WTC11 (cell line): ENCODE data around the gene KIAA1958. TPM values are rescaled to one million over a fixed set of nuclear protein-coding genes. Genes with fewer than 3 reads are reported as not detected.

ENCODE experiments used
- ATAC-seq: fragments of 200-7000 bp; cut with Tn5 transposase; 2 replicates; pipeline ENCODE4 v1.10.0; 2021; ENCODE audit warnings: mild to moderate bottlenecking, moderate library complexity
- CTCF ChIA-PET: fragments of 300-600 bp; sonication (Branson Sonifier 250); formaldehyde crosslinking; loops from one replicate; lab custom pipeline; 2021; ENCODE audit warnings: antibody characterized with exemption; lab: Charles Lee
- POLR2A ChIA-PET: fragments of 350-600 bp; sonication (Branson Sonifier 250); formaldehyde crosslinking; loops from one replicate; lab custom pipeline; 2021; ENCODE audit warnings: antibody characterized with exemption; lab: Charles Lee
- DNase-seq: peaks from one replicate; pipeline ENCODE4 v3.0.0; 2021; ENCODE audit warnings: low spot score
- H3K27ac Mint-ChIP-seq: 2 replicates; pipeline ENCODE4 v1.8.0; 2021; ENCODE audit warnings: mixed read lengths
- H3K27me3 Mint-ChIP-seq: 2 replicates; pipeline ENCODE4 v1.8.0; 2021; ENCODE audit warnings: low read depth, mild to moderate bottlenecking, moderate library complexity, mixed read lengths
- H3K36me3 Mint-ChIP-seq: 2 replicates; pipeline ENCODE4 v1.8.0; 2021; ENCODE audit warnings: mixed read lengths
- H3K4me1 Mint-ChIP-seq: 2 replicates; pipeline ENCODE4 v1.8.0; 2022; ENCODE audit warnings: mixed read lengths
- H3K4me3 Mint-ChIP-seq: 2 replicates; pipeline ENCODE4 v1.8.0; 2021; ENCODE audit warnings: mild to moderate bottlenecking, moderate library complexity, mixed read lengths
- H3K9me3 Mint-ChIP-seq: 2 replicates; pipeline ENCODE4 v1.8.0; 2021; ENCODE audit warnings: mixed read lengths
- CBFB ChIP-seq: sonication (generic); formaldehyde crosslinking; IDR thresholded peaks from 2 replicates; pipeline ENCODE4 v1.8.1; 2022; ENCODE audit warnings: mild to moderate bottlenecking, low read depth, missing genetic modification reagents
- CDX4 ChIP-seq: fragments of 250-450 bp; sonication (Bioruptor Pico); IDR thresholded peaks from 2 replicates; pipeline ENCODE4 v1.9.0; 2021; ENCODE audit warnings: moderate library complexity, mild to moderate bottlenecking, inconsistent platforms, borderline replicate concordance
- CREM ChIP-seq: sonication (generic); formaldehyde crosslinking; IDR thresholded peaks from 2 replicates; pipeline ENCODE4 v1.8.1; 2022; ENCODE audit warnings: mild to moderate bottlenecking, missing genetic modification reagents, moderate library complexity
- ETV6 ChIP-seq: sonication (generic); formaldehyde crosslinking; IDR thresholded peaks from 2 replicates; pipeline ENCODE4 v1.8.1; 2022; ENCODE audit warnings: mild to moderate bottlenecking, missing genetic modification reagents
- FOXK1 ChIP-seq: sonication (generic); formaldehyde crosslinking; IDR thresholded peaks from 2 replicates; pipeline ENCODE4 v1.8.0; 2022; ENCODE audit warnings: mild to moderate bottlenecking, moderate library complexity, missing genetic modification reagents
- GABPB1 ChIP-seq: sonication (generic); formaldehyde crosslinking; IDR thresholded peaks from 2 replicates; pipeline ENCODE4 v1.8.1; 2023; ENCODE audit warnings: mild to moderate bottlenecking, missing genetic modification reagents
- MYBL2 ChIP-seq: sonication (generic); formaldehyde crosslinking; IDR thresholded peaks from 2 replicates; pipeline ENCODE4 v1.8.1; 2023; ENCODE audit warnings: mild to moderate bottlenecking, moderate library complexity, missing genetic modification reagents
- NR2C2 ChIP-seq: sonication (generic); formaldehyde crosslinking; IDR thresholded peaks from 2 replicates; pipeline ENCODE4 v1.8.0; 2022; ENCODE audit warnings: mild to moderate bottlenecking, missing genetic modification reagents
- NR3C1 ChIP-seq: sonication (generic); formaldehyde crosslinking; conservative IDR thresholded peaks from 2 replicates; pipeline ENCODE4 v1.8.1; 2023; ENCODE audit warnings: low read depth, mild to moderate bottlenecking, missing genetic modification reagents
- SP1 ChIP-seq: sonication (generic); formaldehyde crosslinking; conservative IDR thresholded peaks from 2 replicates; pipeline ENCODE4 v1.8.1; 2022; ENCODE audit warnings: missing genetic modification reagents
- TCF7 ChIP-seq: sonication (generic); formaldehyde crosslinking; IDR thresholded peaks from 2 replicates; pipeline ENCODE4 v1.8.0; 2022; ENCODE audit warnings: mild to moderate bottlenecking, low read depth, missing genetic modification reagents, moderate library complexity
- ZNF232 ChIP-seq: sonication (generic); formaldehyde crosslinking; IDR thresholded peaks from 2 replicates; pipeline ENCODE4 v1.8.0; 2022; ENCODE audit warnings: mild to moderate bottlenecking, missing genetic modification reagents
- ZNF281 ChIP-seq: sonication (generic); formaldehyde crosslinking; IDR thresholded peaks from 2 replicates; pipeline ENCODE4 v1.8.0; 2023; ENCODE audit warnings: mild to moderate bottlenecking, missing genetic modification reagents
- ZNF423 ChIP-seq: fragments of 250-450 bp; sonication (Bioruptor Pico); IDR thresholded peaks from 2 replicates; pipeline ENCODE4 v2.1.2; 2022; ENCODE audit warnings: mild to moderate bottlenecking, moderate library complexity
- ZNF532 ChIP-seq: fragments of 250-450 bp; sonication (Bioruptor Pico); IDR thresholded peaks from 2 replicates; pipeline ENCODE4 v1.9.0; 2021; ENCODE audit warnings: mild to moderate bottlenecking, borderline replicate concordance
- total RNA-seq: library from RNA; stranded (reverse); gene quantifications from 3 replicates; pipeline ENCODE4 v1.2.3, GENCODE V29; 2021
- TF ChIP-seq, protein P1 (sequence below): sonication (generic); formaldehyde crosslinking; conservative IDR thresholded peaks from 2 replicates; pipeline ENCODE4 v1.8.1; 2023; ENCODE audit warnings: mild to moderate bottlenecking, low read depth, missing genetic modification reagents, moderate library complexity
- TF ChIP-seq, protein P2 (sequence below): sonication (generic); formaldehyde crosslinking; IDR thresholded peaks from 2 replicates; pipeline ENCODE4 v1.8.0; 2023; ENCODE audit warnings: missing genetic modification reagents, mild to moderate bottlenecking, borderline replicate concordance
- TF ChIP-seq, protein P3 (sequence below): sonication (generic); formaldehyde crosslinking; IDR thresholded peaks from 2 replicates; pipeline ENCODE4 v1.8.0; 2022; ENCODE audit warnings: mild to moderate bottlenecking, missing genetic modification reagents

KIAA1958 gene
- total RNA-seq, 1 experiment from 2014 or later: 41.0 TPM

- Mint-ChIP-seq H3K27me3 (no peaks in the 10 kb centered on the region), H3K4me1 (peaks cover 5% of the 10 kb centered on the region; the same call in 1 of the 2 replicates), H3K4me3 (no peak overlapping the region), H3K9me3 (no peaks in the 10 kb centered on the region), H3K27ac (no peak overlapping the region), H3K36me3 (no peaks in the 10 kb centered on the region)
- ChIA-PET CTCF (interaction anchor here (1.1 to 1.2 kb wide), 2 partner anchors 80 to 346 kb away, joined by 3 read pairs; no protein-coding TSS in a partner anchor), POLR2A (interaction anchor here (0.6 kb wide), 1 partner anchor 51 kb away, joined by 5 read pairs; no protein-coding TSS in a partner anchor)
- TF ChIP-seq CBFB (CRISPR knock-in tag): no peak
- TF ChIP-seq CDX4 (CRISPR knock-in tag): no peak
- no peak for TF ChIP-seq MYBL2
- no peak for DNase-seq
- ATAC-seq: no peak
Observed at GRCh38 chr9:112712678-112713077, 226.1 kb downstream of the KIAA1958 start.

DNA sequence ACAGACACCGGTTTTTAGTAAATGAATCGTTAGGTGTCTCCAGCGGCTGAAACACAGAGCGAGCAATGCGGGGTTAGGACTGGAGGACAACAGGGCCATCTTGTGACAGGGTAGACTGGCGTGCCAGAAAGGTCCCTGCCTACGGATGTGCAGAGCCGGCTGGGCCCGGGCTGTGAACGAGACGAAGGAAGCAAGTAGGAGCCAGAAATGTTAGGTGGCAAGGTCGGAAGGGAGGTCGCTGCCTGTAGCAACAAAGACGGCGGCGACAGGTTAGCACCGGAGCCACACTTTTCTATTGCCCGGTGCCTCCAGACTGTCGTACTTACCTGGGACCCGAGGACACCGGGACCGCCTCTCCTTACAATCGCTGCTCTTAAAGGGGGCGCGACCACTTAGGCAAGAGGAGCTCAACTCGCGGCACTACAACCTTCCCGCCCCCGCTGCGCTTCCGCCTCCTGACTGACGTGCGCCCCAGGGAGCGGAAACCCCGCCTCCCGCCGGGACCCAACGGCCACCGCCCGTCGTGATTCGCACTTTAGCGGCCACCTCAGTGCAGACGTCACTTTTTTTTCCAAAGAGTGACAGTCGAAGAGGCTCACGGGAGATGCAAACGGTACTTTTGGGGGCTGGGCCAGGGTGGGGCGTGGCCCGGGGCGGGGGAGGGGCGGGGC is 231.2 kb downstream of the KIAA1958 start, which contains the start of gene INIP:
Gene INIP, minus strand, starts transcription at position 457 of the 671 bp plus-strand sequence. CDS start 1,632 bp downstream, outside the sequence.
- ChIA-PET CTCF (interaction anchor here (0.6 to 3.6 kb wide), 23 partner anchors 9 to 624 kb away, joined by 3 to 22 read pairs (median 4); partner anchors contain the start of gene HSDL2), POLR2A (interaction anchor here (1.0 to 1.5 kb wide), 6 partner anchors 33 to 553 kb away, joined by 3 to 6 read pairs (median 4); partner anchors contain the start of genes HSDL2 and SNX30)
- H3K4me3 Mint-ChIP-seq: peak within 1 kb of the TSS; percentile 99
- peaks cover 3% of the 10 kb centered on the region; the same call in 1 of the 2 replicates for H3K4me1 Mint-ChIP-seq
- H3K27me3 Mint-ChIP-seq: 0 out of 2 replicates have a peak, but pooled peaks cover 2% of the 10 kb centered on the region
- no peaks in the 10 kb centered on the region for H3K36me3 Mint-ChIP-seq
- H3K9me3 Mint-ChIP-seq: no peaks in the 10 kb centered on the region
- ATAC-seq (peak; percentile 91), DNase-seq (peak; percentile 97)
- peak within 1 kb of the TSS; percentile 99 for H3K27ac Mint-ChIP-seq
- TF ChIP-seq ZNF232: 0 out of 2 replicates have a peak, but pooled peaks have one; percentile 38
- peak; percentile 61 for TF ChIP-seq CREM
- TF ChIP-seq, protein P1, sequence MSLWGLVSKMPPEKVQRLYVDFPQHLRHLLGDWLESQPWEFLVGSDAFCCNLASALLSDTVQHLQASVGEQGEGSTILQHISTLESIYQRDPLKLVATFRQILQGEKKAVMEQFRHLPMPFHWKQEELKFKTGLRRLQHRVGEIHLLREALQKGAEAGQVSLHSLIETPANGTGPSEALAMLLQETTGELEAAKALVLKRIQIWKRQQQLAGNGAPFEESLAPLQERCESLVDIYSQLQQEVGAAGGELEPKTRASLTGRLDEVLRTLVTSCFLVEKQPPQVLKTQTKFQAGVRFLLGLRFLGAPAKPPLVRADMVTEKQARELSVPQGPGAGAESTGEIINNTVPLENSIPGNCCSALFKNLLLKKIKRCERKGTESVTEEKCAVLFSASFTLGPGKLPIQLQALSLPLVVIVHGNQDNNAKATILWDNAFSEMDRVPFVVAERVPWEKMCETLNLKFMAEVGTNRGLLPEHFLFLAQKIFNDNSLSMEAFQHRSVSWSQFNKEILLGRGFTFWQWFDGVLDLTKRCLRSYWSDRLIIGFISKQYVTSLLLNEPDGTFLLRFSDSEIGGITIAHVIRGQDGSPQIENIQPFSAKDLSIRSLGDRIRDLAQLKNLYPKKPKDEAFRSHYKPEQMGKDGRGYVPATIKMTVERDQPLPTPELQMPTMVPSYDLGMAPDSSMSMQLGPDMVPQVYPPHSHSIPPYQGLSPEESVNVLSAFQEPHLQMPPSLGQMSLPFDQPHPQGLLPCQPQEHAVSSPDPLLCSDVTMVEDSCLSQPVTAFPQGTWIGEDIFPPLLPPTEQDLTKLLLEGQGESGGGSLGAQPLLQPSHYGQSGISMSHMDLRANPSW (CRISPR knock-in tag): no peak
- TF ChIP-seq, protein P2, sequence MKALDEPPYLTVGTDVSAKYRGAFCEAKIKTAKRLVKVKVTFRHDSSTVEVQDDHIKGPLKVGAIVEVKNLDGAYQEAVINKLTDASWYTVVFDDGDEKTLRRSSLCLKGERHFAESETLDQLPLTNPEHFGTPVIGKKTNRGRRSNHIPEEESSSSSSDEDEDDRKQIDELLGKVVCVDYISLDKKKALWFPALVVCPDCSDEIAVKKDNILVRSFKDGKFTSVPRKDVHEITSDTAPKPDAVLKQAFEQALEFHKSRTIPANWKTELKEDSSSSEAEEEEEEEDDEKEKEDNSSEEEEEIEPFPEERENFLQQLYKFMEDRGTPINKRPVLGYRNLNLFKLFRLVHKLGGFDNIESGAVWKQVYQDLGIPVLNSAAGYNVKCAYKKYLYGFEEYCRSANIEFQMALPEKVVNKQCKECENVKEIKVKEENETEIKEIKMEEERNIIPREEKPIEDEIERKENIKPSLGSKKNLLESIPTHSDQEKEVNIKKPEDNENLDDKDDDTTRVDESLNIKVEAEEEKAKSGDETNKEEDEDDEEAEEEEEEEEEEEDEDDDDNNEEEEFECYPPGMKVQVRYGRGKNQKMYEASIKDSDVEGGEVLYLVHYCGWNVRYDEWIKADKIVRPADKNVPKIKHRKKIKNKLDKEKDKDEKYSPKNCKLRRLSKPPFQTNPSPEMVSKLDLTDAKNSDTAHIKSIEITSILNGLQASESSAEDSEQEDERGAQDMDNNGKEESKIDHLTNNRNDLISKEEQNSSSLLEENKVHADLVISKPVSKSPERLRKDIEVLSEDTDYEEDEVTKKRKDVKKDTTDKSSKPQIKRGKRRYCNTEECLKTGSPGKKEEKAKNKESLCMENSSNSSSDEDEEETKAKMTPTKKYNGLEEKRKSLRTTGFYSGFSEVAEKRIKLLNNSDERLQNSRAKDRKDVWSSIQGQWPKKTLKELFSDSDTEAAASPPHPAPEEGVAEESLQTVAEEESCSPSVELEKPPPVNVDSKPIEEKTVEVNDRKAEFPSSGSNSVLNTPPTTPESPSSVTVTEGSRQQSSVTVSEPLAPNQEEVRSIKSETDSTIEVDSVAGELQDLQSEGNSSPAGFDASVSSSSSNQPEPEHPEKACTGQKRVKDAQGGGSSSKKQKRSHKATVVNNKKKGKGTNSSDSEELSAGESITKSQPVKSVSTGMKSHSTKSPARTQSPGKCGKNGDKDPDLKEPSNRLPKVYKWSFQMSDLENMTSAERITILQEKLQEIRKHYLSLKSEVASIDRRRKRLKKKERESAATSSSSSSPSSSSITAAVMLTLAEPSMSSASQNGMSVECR: peak; percentile 71; the same call in 1 of the 2 replicates
- peak; percentile 84 for TF ChIP-seq ETV6 (CRISPR knock-in tag)
- TF ChIP-seq GABPB1 (CRISPR knock-in tag): no peak
- TF ChIP-seq NR3C1 (CRISPR knock-in tag): no peak
- peak; percentile 47; the same call in 1 of the 2 replicates for TF ChIP-seq ZNF423 (CRISPR knock-in tag)
- TF ChIP-seq ZNF281: no peak
- TF ChIP-seq SP1 (CRISPR knock-in tag): peak; percentile 89
- TF ChIP-seq ZNF532 (CRISPR knock-in tag): no peak
- peak; percentile 56; the same call in 1 of the 2 replicates for TF ChIP-seq FOXK1 (CRISPR knock-in tag)
- no peak for TF ChIP-seq NR2C2 (CRISPR knock-in tag)
- no peak for TF ChIP-seq TCF7
- TF ChIP-seq, protein P3, sequence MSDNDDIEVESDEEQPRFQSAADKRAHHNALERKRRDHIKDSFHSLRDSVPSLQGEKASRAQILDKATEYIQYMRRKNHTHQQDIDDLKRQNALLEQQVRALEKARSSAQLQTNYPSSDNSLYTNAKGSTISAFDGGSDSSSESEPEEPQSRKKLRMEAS: 0 out of 2 replicates have a peak, but pooled peaks have one; percentile 62
